H1 (cell line): ENCODE results near the gene RAD51B. TPM values are rescaled to one million over a fixed set of nuclear protein-coding genes. Genes with fewer than 3 reads are reported as not detected.

Experiments used
- CTCF ChIA-PET: fragments of 300-600 bp; sonication (Branson Sonifier 250); formaldehyde crosslinking; loops from one replicate; lab custom pipeline; 2021; ENCODE audit not compliant: partially characterized antibody; lab: Charles Lee
- POLR2A ChIA-PET: fragments of 300-600 bp; sonication (Branson Sonifier 250); formaldehyde crosslinking; loops from one replicate; lab custom pipeline; 2021; ENCODE audit warnings: inconsistent platforms; ENCODE audit not compliant: partially characterized antibody; lab: Charles Lee
- DNase-seq, 2 experiments: peaks; one replicate each; pipeline versions ENCODE4 v3.0.0 to v3.0.0-alpha.2; 2010 to 2022; ENCODE audit warnings: low spot score in 2 of 2, low read depth in 1 of 2, mixed read lengths in 1 of 2
- FAIRE-seq: peaks from 2 replicates; lab custom pipeline; 2011; peaks lifted over from hg19 to GRCh38; lab: Jason Lieb, UNC
- H2AFZ ChIP-seq: 2 replicates; pipeline ENCODE4 v1.8.1; 2012; ENCODE audit warnings: low read length, inconsistent platforms
- H2AK5ac ChIP-seq: 2 replicates; pipeline ENCODE4 v1.6.1; 2013; ENCODE audit warnings: low read depth, low read length
- H2BK120ac ChIP-seq: replicated peaks from 2 replicates; pipeline ENCODE3; 2013; ENCODE audit warnings: low read depth, low read length, inconsistent platforms
- H2BK12ac ChIP-seq: 2 replicates; pipeline ENCODE4 v1.6.1; 2013; ENCODE audit warnings: low read depth, low read length
- H2BK15ac ChIP-seq: 2 replicates; pipeline ENCODE4 v1.6.1; 2013; ENCODE audit warnings: low read length
- H2BK20ac ChIP-seq: 2 replicates; pipeline ENCODE4 v1.6.1; 2013; ENCODE audit warnings: low read length
- H2BK5ac ChIP-seq: 2 replicates; pipeline ENCODE4 v1.6.1; 2013; ENCODE audit warnings: low read depth, low read length
- H3K14ac ChIP-seq: 2 replicates; pipeline ENCODE4 v1.6.1; 2013; ENCODE audit warnings: inconsistent platforms; ENCODE audit not compliant: insufficient read length
- H3K18ac ChIP-seq: 2 replicates; pipeline ENCODE4 v1.6.1; 2013; ENCODE audit warnings: low read length; ENCODE audit errors: extremely low read depth
- H3K23ac ChIP-seq: 2 replicates; pipeline ENCODE4 v1.6.1; 2013; ENCODE audit warnings: inconsistent platforms; ENCODE audit not compliant: insufficient read length
- H3K23me2 ChIP-seq: 2 replicates; pipeline ENCODE4 v1.6.1; 2013; ENCODE audit warnings: low read depth, low read length
- H3K27ac ChIP-seq: 2 replicates; pipeline ENCODE4 v1.6.1; 2011; ENCODE audit warnings: low read depth, low read length, inconsistent platforms
- H3K27me3 ChIP-seq, 4 experiments: replicated peaks in 1 of 4; 1 replicate in 1 of 4; 2 replicates in 3 of 4; pipeline versions ENCODE4 v1.6.1 to v1.8.1; 2011 to 2013; ENCODE audit warnings: low read length in 3 of 4, mild to moderate bottlenecking in 3 of 4, inconsistent platforms in 2 of 4, mixed read lengths in 2 of 4, moderate library complexity in 1 of 4; ENCODE audit not compliant: control insufficient read depth in 3 of 4, insufficient read depth in 3 of 4; ENCODE audit errors: extremely low read depth in 1 of 4
- H3K36me3 ChIP-seq, 4 experiments: 2 replicates each; pipeline versions ENCODE4 v1.6.1 to v1.8.1; 2011 to 2013; ENCODE audit warnings: mild to moderate bottlenecking in 4 of 4, low read length in 3 of 4, moderate library complexity in 2 of 4, control low read depth in 1 of 4, inconsistent platforms in 1 of 4; ENCODE audit not compliant: insufficient read depth in 4 of 4, control insufficient read depth in 2 of 4
- H3K4ac ChIP-seq: replicated peaks from 2 replicates; pipeline ENCODE3; 2013; ENCODE audit warnings: low read length, low read depth, mixed read lengths, inconsistent platforms; ENCODE audit not compliant: insufficient read length
- H3K4me1 ChIP-seq, 4 experiments: replicated peaks in 1 of 4; 1 replicate in 1 of 4; 2 replicates in 3 of 4; pipeline versions ENCODE4 v1.6.1 to v1.8.1; 2011 to 2013; ENCODE audit warnings: low read length in 3 of 4, inconsistent platforms in 2 of 4, mixed read lengths in 1 of 4; ENCODE audit not compliant: insufficient read depth in 4 of 4, control insufficient read depth in 3 of 4
- H3K4me2 ChIP-seq, 2 experiments: 2 replicates each; pipeline versions ENCODE4 v1.6.1 to v1.8.1; 2011 to 2013; ENCODE audit warnings: low read depth in 2 of 2, low read length in 2 of 2, control low read depth in 1 of 2, inconsistent platforms in 1 of 2, mild to moderate bottlenecking in 1 of 2; ENCODE audit not compliant: insufficient read depth in 1 of 2
- H3K4me3 ChIP-seq, 4 experiments: fragments of 200-600, 300-600 bp in 1 of 4; sonication (generic), shearing (Covaris generic), sonication (Bioruptor Twin) in 1 of 4; 2 replicates each; pipeline versions ENCODE4 v1.5.1 to v1.8.1; 2011 to 2016; ENCODE audit warnings: low read length in 4 of 4, low read depth in 3 of 4, control low read depth in 2 of 4, inconsistent platforms in 2 of 4, mild to moderate bottlenecking in 2 of 4, mixed read lengths in 1 of 4, moderate library complexity in 1 of 4; ENCODE audit not compliant: insufficient read depth in 2 of 4; ENCODE audit errors: extremely low read depth in 1 of 4
- H3K56ac ChIP-seq: replicated peaks from 2 replicates; pipeline ENCODE3; 2013; ENCODE audit warnings: low read depth, mild to moderate bottlenecking, mixed read lengths, low read length, inconsistent platforms; ENCODE audit not compliant: insufficient read length
- H3K79me1 ChIP-seq: 2 replicates; pipeline ENCODE4 v1.6.1; 2013; ENCODE audit warnings: low read depth, low read length, control low read depth
- H3K79me2 ChIP-seq, 2 experiments: 2 replicates each; pipeline versions ENCODE4 v1.6.1 to v1.8.1; 2012 to 2013; ENCODE audit warnings: low read length in 2 of 2, mild to moderate bottlenecking in 2 of 2, inconsistent platforms in 1 of 2; ENCODE audit not compliant: insufficient read depth in 2 of 2, control insufficient read depth in 1 of 2
- H3K9ac ChIP-seq, 4 experiments: replicated peaks in 1 of 4; 1 replicate in 1 of 4; 2 replicates in 3 of 4; pipeline versions ENCODE4 v1.6.1 to v1.8.1; 2011 to 2013; ENCODE audit warnings: low read depth in 3 of 4, low read length in 3 of 4, control low read depth in 2 of 4, mild to moderate bottlenecking in 2 of 4, moderate library complexity in 2 of 4, inconsistent platforms in 1 of 4; ENCODE audit errors: extremely low read depth in 1 of 4
- H3K9me3 ChIP-seq, 2 experiments: 2 replicates each; pipeline versions ENCODE4 v1.6.1 to v1.8.1; 2012 to 2013; ENCODE audit warnings: mild to moderate bottlenecking in 2 of 2, moderate library complexity in 2 of 2, control low read depth in 1 of 2, inconsistent platforms in 1 of 2, low read depth in 1 of 2, low read length in 1 of 2, mixed read lengths in 1 of 2; ENCODE audit not compliant: insufficient read depth in 2 of 2
- H4K20me1 ChIP-seq, 2 experiments: replicated peaks in 1 of 2; 2 replicates each; pipeline versions ENCODE3 to v1.8.1; 2011 to 2013; ENCODE audit warnings: inconsistent platforms in 2 of 2, low read length in 2 of 2, mild to moderate bottlenecking in 1 of 2; ENCODE audit not compliant: insufficient read depth in 2 of 2, control insufficient read depth in 1 of 2
- H4K5ac ChIP-seq: 2 replicates; pipeline ENCODE4 v1.6.1; 2013; ENCODE audit warnings: low read length, low read depth, mixed read lengths, inconsistent platforms; ENCODE audit not compliant: insufficient read length
- H4K8ac ChIP-seq: 2 replicates; pipeline ENCODE4 v1.8.0; 2013; ENCODE audit warnings: mild to moderate bottlenecking, moderate library complexity, low read length, inconsistent platforms; ENCODE audit not compliant: insufficient read depth; ENCODE audit errors: extremely low read depth
- H4K91ac ChIP-seq: replicated peaks from 2 replicates; pipeline ENCODE3; 2013; ENCODE audit warnings: low read length, mixed read lengths, inconsistent platforms; ENCODE audit not compliant: insufficient read length
- RAD21 ChIP-seq, 2 experiments: IDR thresholded peaks in 1 of 2; conservative IDR thresholded peaks in 1 of 2; 2 replicates each; pipeline ENCODE4 v1.6.1; 2011; ENCODE audit warnings: low read depth in 2 of 2, low read length in 2 of 2, improper control_type of control experiment in 1 of 2, inconsistent platforms in 1 of 2, mild to moderate bottlenecking in 1 of 2, moderate library complexity in 1 of 2
- RNF2 ChIP-seq: fragments of 200-900, 300-1000 bp; sonication (generic); IDR thresholded peaks from 2 replicates; pipeline ENCODE4 v1.7.1; 2016; ENCODE audit warnings: borderline replicate concordance, low read depth, mild to moderate bottlenecking, antibody characterized with exemption, low read length; ENCODE audit not compliant: poor library complexity, severe bottlenecking; ENCODE audit errors: missing control alignments
- WGBS, 2 experiments: shearing (Covaris generic) in 1 of 2; methylation state at CpG; one replicate each; pipeline versions ENCODE4 v1.1.6 to v1.1.7; 2013 to 2015; ENCODE audit warnings: low lambda C conversion rate in 2 of 2, mixed read lengths in 2 of 2, inconsistent platforms in 1 of 2, low coverage in 1 of 2, missing lambda C conversion rate in 1 of 2; ENCODE audit not compliant: insufficient replicate concordance in 2 of 2, insufficient coverage in 1 of 2, insufficient read length in 1 of 2; ENCODE audit errors: extremely low coverage in 1 of 2, missing lambda C conversion rate in 1 of 2; 5-methylcytosine and 5-hydroxymethylcytosine counted together
- polyA plus RNA-seq, 7 experiments: library from polyadenylated mRNA; depleted of rRNA in 3 of 7; stranded (reverse) in 5 of 7; unstranded in 2 of 7; fragments of >200 nt in 5 of 7; fragments of 200-250 nt in 2 of 7; gene quantifications; 1 replicate in 5 of 7; 2 replicates in 1 of 7; 4 replicates in 1 of 7; pipeline versions ENCODE4 v1.2.1 to v1.2.3, GENCODE V29; 2011 to 2013; ENCODE audit warnings: missing spikeins in 2 of 7, mixed read lengths in 2 of 7
- total RNA-seq: library from RNA; stranded (reverse); fragmentation: NEBNext Ultra II Directional; extraction: Animal tissue kit (Norgen Biotek cat#: 25700); gene quantifications from 2 replicates; pipeline ENCODE4 v1.2.1, GENCODE V29; 2021
- TF ChIP-seq, protein P1 (sequence below), 3 experiments: IDR thresholded peaks; 1 replicate in 2 of 3; 2 replicates in 1 of 3; pipeline versions ENCODE4 v1.5.1 to v1.6.1; 2011; ENCODE audit warnings: low read length in 3 of 3, mild to moderate bottlenecking in 3 of 3, inconsistent platforms in 2 of 3, low read depth in 1 of 3, moderate library complexity in 1 of 3; ENCODE audit not compliant: insufficient read depth in 1 of 3; ENCODE audit errors: control extremely low read depth in 1 of 3

RAD51B gene
- total and polyA plus RNA-seq, 2 of the 8 experiments (the other 6 are each of a cell fraction or from before 2014, with no cell fraction given): 3.9 to 14.9 TPM

DNA sequence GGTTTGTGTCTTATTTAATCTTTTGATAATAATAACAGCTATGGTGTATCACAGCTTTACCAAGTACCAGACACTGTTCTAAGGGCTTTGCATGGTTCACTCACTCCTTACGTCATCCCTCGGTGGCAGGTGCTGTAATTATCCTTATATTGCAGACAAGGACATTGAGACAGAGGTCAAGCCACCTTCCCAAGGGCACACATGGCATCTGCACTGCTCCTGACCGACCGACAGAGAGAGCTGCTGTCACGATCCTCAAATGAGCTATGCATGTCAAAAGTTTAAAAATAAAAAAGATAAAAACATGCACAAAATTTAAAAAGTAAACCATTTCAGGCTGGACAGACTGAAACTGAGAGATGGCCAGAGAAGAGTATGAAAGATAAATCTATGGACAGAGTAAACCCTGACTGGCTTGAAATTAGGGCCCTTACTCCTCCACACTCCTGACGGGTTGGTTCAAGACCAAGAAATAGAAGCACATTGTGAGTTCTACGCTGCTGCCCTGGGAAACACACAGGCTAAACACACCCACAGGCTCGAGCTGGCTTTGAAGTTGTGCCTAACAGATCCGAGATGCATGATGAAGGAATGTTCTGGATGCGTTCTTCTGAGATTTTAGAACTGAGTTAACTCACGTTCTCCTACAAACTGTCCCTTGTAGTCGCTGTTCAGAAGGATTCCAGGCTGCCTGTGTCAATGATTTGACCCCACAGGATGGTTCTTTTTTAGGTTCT is 704.6 kb downstream of the RAD51B start:
- Histone ChIP-seq H2BK5ac (no peak overlapping the region), H3K79me1 (no peaks in the 10 kb centered on the region), H3K4me1 (peaks cover 0 to 4% (median 2%) of the 10 kb centered on the region in 4 experiments; a peak in 5 of 7 replicates), H3K27me3 (no peaks in the 10 kb centered on the region), H3K79me2 (no peaks in the 10 kb centered on the region), H3K14ac (no peak overlapping the region), H3K23ac (no peak overlapping the region), H3K9ac (no peak overlapping the region), H2BK15ac (peak overlapping the region; percentile 46; the same call in 1 of the 2 replicates), H3K23me2 (no peaks in the 10 kb centered on the region), H3K36me3 (no peaks in the 10 kb centered on the region), H2BK20ac (no peak overlapping the region), H3K4me2 (no peak overlapping the region), H3K27ac (no peak overlapping the region), H3K4me3 (no peak overlapping the region), H4K91ac (no peak overlapping the region), H4K5ac (no peak overlapping the region), H2AK5ac (no peak overlapping the region), H3K56ac (no peak overlapping the region), H2BK12ac (no peak overlapping the region), H4K8ac (no peak overlapping the region), H4K20me1 (no peaks in the 10 kb centered on the region), H3K18ac (no peak overlapping the region), H2AFZ (no peak overlapping the region), H3K9me3 (no peaks in the 10 kb centered on the region), H3K4ac (no peak overlapping the region), H2BK120ac (no peak overlapping the region)
- no peak for FAIRE-seq
- peak in 1 of 2 experiments; percentile 26 for DNase-seq
- WGBS, 2 experiments: 83% methylated on average over 12 of the region's 12 CpGs; no CpG with 5 or more reads in 1 of the 2 experiments
- TF ChIP-seq RNF2: no peak
- TF ChIP-seq, protein P1, sequence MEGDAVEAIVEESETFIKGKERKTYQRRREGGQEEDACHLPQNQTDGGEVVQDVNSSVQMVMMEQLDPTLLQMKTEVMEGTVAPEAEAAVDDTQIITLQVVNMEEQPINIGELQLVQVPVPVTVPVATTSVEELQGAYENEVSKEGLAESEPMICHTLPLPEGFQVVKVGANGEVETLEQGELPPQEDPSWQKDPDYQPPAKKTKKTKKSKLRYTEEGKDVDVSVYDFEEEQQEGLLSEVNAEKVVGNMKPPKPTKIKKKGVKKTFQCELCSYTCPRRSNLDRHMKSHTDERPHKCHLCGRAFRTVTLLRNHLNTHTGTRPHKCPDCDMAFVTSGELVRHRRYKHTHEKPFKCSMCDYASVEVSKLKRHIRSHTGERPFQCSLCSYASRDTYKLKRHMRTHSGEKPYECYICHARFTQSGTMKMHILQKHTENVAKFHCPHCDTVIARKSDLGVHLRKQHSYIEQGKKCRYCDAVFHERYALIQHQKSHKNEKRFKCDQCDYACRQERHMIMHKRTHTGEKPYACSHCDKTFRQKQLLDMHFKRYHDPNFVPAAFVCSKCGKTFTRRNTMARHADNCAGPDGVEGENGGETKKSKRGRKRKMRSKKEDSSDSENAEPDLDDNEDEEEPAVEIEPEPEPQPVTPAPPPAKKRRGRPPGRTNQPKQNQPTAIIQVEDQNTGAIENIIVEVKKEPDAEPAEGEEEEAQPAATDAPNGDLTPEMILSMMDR (IDR thresholded peaks at IDR 0.05; ENCODE audit: control extremely low read depth in 1 of 3, insufficient read depth in 1 of 3, low read depth in 1 of 3, low read length in 3 of 3): peak; percentile 14 to 29 (median 22); a peak in 3 of 4 replicates
- peak; percentile 24 to 37; a peak in 2 of 4 replicates for TF ChIP-seq RAD21 (IDR thresholded peaks at IDR 0.05 in 1 of 2, conservative IDR thresholded peaks at IDR 0.05 in 1 of 2; ENCODE audit: low read depth in 2 of 2, low read length in 2 of 2)
- ChIA-PET CTCF (interaction anchor here (0.6 to 3.5 kb wide), 9 partner anchors 8 to 293 kb away, joined by 3 to 8 read pairs (median 3); no protein-coding TSS in a partner anchor), POLR2A (interaction anchor here (0.6 to 1.8 kb wide), 3 partner anchors 72 to 293 kb away, joined by 3 to 6 read pairs (median 4); partner anchors contain the start of gene ZFP36L1)
